LNCaP clone FGC (cell line): ENCODE data around the gene GHRL.

Experiments
- DNase-seq: peaks from one replicate; pipeline ENCODE4 v3.0.0-alpha.2; 2011; ENCODE audit warnings: low read depth
- H3K4me3 ChIP-seq: 2 replicates; pipeline ENCODE4 v1.5.1; 2011; ENCODE audit warnings: mild to moderate bottlenecking, low read depth, low read length, control low read depth
- CTCF ChIP-seq: IDR thresholded peaks from 2 replicates; pipeline ENCODE4 v1.5.1; 2012; ENCODE audit warnings: mild to moderate bottlenecking; ENCODE audit not compliant: control insufficient read depth, insufficient read depth; ENCODE audit errors: extremely low read depth

The GHRL gene

GRCh38 chr3:10317961-10318350 is 25.2 kb upstream of the GHRL start:
- no peak for TF ChIP-seq CTCF
- no peak for DNase-seq
- no peak overlapping the region for H3K4me3 ChIP-seq

GRCh38 chr3:10317311-10317960 is 24.7 kb upstream of the GHRL start:
- no peak for TF ChIP-seq CTCF
- H3K4me3 ChIP-seq = no peak overlapping the region
- no peak for DNase-seq

GRCh38 chr3:10315771-10316344 is 23.1 kb upstream of the GHRL start:
- TF ChIP-seq CTCF = no peak
- no peak overlapping the region for H3K4me3 ChIP-seq
- no peak for DNase-seq

GRCh38 chr3:10315101-10315500 is 22.4 kb upstream of the GHRL start:
- no peak for DNase-seq
- H3K4me3 ChIP-seq = no peak overlapping the region
- TF ChIP-seq CTCF = no peak

GRCh38 chr3:10312861-10313260 is 20.1 kb upstream of the GHRL start:
- H3K4me3 ChIP-seq = no peak overlapping the region
- DNase-seq = no peak
- TF ChIP-seq CTCF = no peak

- no peak for TF ChIP-seq CTCF
- DNase-seq = no peak
- no peak overlapping the region for H3K4me3 ChIP-seq
Measured at GRCh38 chr3:10312391-10312790, 19.6 kb upstream of the GHRL start.

- no peak for DNase-seq
- TF ChIP-seq CTCF = no peak
- no peak overlapping the region for H3K4me3 ChIP-seq
Measured at GRCh38 chr3:10311710-10312109, 19.0 kb upstream of the GHRL start.
